GM13976 (cell line): ENCODE data around the gene AHSP.

Experiments used
- DNase-seq: peaks from one replicate; pipeline ENCODE4 v3.0.0; 2012; ENCODE audit warnings: low spot score
- CTCF ChIP-seq: IDR thresholded peaks from 2 replicates; pipeline ENCODE4 v1.5.1; 2012; ENCODE audit warnings: borderline replicate concordance, mild to moderate bottlenecking; ENCODE audit not compliant: insufficient read depth; ENCODE audit errors: extremely low read depth, missing control alignments, control extremely low read depth
- in situ Hi-C: fragments of 300-500 bp; cut with MboI; formaldehyde crosslinking; loops from one replicate; pipeline ENCODE4 v1.12.0; 2022; ENCODE audit warnings: low sequenced_read_pairs, mixed read lengths, inconsistent platforms; ENCODE audit not compliant: unreplicated experiment

The AHSP gene

GRCh38 chr16:31485571-31485970 is 42.1 kb upstream of the AHSP start:
- no peak for TF ChIP-seq CTCF

GRCh38 chr16:31486045-31486444 is 41.7 kb upstream of the AHSP start:
- TF ChIP-seq CTCF: no peak
- no peak for DNase-seq
- in situ Hi-C loops: no loop called here

More at GRCh38 chr16:31485571-31485970, 42.1 kb upstream of the AHSP start:
- no peak for DNase-seq
- in situ Hi-C loops: no loop called here

GRCh38 chr16:31487071-31487719 is 40.5 kb upstream of the AHSP start:
- in situ Hi-C loops: no loop called here
- no peak for DNase-seq
- TF ChIP-seq CTCF: no peak

- in situ Hi-C loops: no loop called here
- DNase-seq: peak; percentile 85
These were observed 39.8 kb upstream of the AHSP start for GRCh38 chr16:31487720-31488467.

GRCh38 chr16:31488468-31489297 is 39.0 kb upstream of the AHSP start:
- in situ Hi-C loops: no loop called here
- no peak for DNase-seq
- TF ChIP-seq CTCF: no peak

More at GRCh38 chr16:31487720-31488467, 39.8 kb upstream of the AHSP start:
- TF ChIP-seq CTCF: no peak

GRCh38 chr16:31489298-31489564 is 38.5 kb upstream of the AHSP start:
- in situ Hi-C loops: no loop called here
- no peak for DNase-seq
- TF ChIP-seq CTCF: no peak
